ENCODE measurements around the gene SUN5. TPM values are rescaled to one million over a fixed set of nuclear protein-coding genes. Genes with fewer than 3 reads are reported as not detected.

The SUN5 gene
- total and polyA plus RNA-seq, 7 donors, result not detected

DNA sequence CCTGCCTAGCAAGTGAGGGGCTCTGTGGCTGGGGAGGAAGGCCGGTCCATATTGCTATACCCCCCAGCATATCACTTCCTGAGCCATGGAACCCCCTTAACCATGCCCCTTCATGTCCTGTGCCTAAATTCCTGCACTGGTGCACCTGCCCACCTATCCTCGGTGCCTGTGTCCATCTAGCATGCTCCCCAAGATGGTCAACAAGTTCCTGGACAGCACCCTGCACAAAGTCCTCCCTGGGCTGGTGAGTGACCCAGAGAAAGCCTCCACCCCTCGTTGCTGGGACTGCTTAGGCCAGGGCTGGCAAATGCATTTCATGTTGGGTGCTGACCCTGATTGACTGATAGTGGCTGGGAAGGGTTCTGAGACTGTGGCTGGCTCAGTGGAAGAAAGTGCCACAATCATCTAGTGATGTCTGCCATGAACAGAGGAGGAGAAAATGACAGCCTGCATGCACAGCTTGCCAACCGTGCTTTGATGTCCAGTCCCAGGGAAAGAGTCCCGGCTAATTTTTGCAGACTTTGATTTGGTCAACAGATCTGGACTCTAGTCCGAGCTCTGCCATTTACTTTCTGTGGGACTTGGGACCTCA is 30.8 kb upstream of the SUN5 start:
- no peak for TF ChIP-seq POLR2AphosphoS5 (IDR thresholded peaks at IDR 0.05)
- TF ChIP-seq POLR2A (IDR thresholded peaks at IDR 0.05), result no peak
- no peak for TF ChIP-seq EP300 (IDR thresholded peaks at IDR 0.05)
- no peak for TF ChIP-seq CTCF (IDR thresholded peaks at IDR 0.05)
- intact Hi-C loops (cut with DNase I), result no loop called here
- H3K27ac ChIP-seq, result no peak overlapping the region
- no peaks in the 10 kb centered on the region for H3K36me3 ChIP-seq
- WGBS, 2 donors, result 72 to 81% methylated on average over 6 of the region's 6 CpGs
- no peak overlapping the region for H3K4me3 ChIP-seq
- no peaks in the 10 kb centered on the region for H3K27me3 ChIP-seq
- DNase-seq, result no peak
- H3K4me1 ChIP-seq, result no peaks in the 10 kb centered on the region
- H3K9me3 ChIP-seq, result no peaks in the 10 kb centered on the region

DNA sequence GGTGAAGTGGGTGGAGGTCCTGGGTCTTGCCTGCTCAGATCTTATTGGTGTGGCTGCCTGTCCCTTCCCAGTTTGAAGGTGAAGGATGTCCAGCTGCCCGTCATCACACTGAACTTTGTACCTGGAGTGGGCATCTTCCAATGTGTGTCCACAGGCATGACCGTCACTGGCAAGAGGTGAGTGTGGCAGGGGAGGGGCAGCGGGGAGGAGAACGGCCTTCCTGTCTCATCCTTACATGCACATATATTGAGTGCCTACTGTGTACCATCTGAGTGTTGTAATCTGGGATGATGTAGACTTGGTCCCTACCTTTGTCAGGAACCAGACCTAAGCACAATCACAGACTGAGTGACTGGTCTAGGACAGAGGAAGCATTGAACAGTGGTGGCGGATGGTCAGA is 29.9 kb upstream of the SUN5 start:
- no peak overlapping the region for H3K27ac ChIP-seq
- H3K9me3 ChIP-seq, result no peaks in the 10 kb centered on the region
- intact Hi-C loops (cut with DNase I), result no loop called here
- H3K27me3 ChIP-seq, result no peaks in the 10 kb centered on the region
- H3K4me1 ChIP-seq, result no peaks in the 10 kb centered on the region
- no peak for DNase-seq
- TF ChIP-seq CTCF (IDR thresholded peaks at IDR 0.05), result no peak
- no peaks in the 10 kb centered on the region for H3K36me3 ChIP-seq
- WGBS, 2 donors, result 63 to 82% methylated on average over 5 of the region's 5 CpGs
- no peak overlapping the region for H3K4me3 ChIP-seq

GRCh38 chr20:33033381-33033780 is 29.1 kb upstream of the SUN5 start:
- no peak for DNase-seq
- Histone ChIP-seq H3K4me3 (no peak overlapping the region), H3K27ac (no peak overlapping the region), H3K4me1 (no peaks in the 10 kb centered on the region), H3K36me3 (no peaks in the 10 kb centered on the region), H3K9me3 (no peaks in the 10 kb centered on the region), H3K27me3 (no peaks in the 10 kb centered on the region)
- WGBS, 2 donors, result 63 to 73% methylated on average over 5 of the region's 5 CpGs
- intact Hi-C loops (cut with DNase I), result no loop called here
- TF ChIP-seq POLR2A (IDR thresholded peaks at IDR 0.05) (no peak), POLR2AphosphoS5 (IDR thresholded peaks at IDR 0.05) (no peak), CTCF (IDR thresholded peaks at IDR 0.05) (no peak), EP300 (IDR thresholded peaks at IDR 0.05) (no peak)

DNA sequence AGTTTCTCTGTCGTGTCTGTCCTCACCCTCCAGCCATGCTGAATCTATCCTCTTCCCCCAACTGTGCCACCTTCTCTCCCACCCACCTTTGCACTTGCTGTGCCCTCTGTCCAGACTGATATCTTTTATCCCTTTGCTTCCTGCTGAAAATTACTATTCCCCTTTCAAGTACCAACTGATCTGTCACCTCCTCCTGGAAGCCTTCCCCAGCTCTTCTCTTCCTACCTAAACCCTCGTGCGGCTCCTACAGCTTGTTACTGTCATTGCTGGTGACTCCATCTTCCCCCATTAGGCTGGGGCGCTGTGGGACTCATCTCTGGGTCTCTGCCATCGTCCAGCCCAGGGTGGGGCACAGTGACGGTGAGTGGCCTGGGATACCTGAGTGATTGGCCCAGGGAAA is 28.3 kb upstream of the SUN5 start:
- Histone ChIP-seq H3K27me3 (no peaks in the 10 kb centered on the region), H3K27ac (no peak overlapping the region), H3K36me3 (no peaks in the 10 kb centered on the region), H3K4me3 (no peak overlapping the region), H3K4me1 (no peaks in the 10 kb centered on the region), H3K9me3 (no peaks in the 10 kb centered on the region)
- no peak for TF ChIP-seq POLR2AphosphoS5 (IDR thresholded peaks at IDR 0.05)
- TF ChIP-seq EP300 (IDR thresholded peaks at IDR 0.05), result no peak
- no peak for TF ChIP-seq CTCF (IDR thresholded peaks at IDR 0.05)
- TF ChIP-seq POLR2A (IDR thresholded peaks at IDR 0.05), result no peak
- DNase-seq, result no peak
- WGBS, 2 donors, result 68 to 83% methylated on average over 6 of the region's 6 CpGs
- intact Hi-C loops (cut with DNase I), result no loop called here

GRCh38 chr20:33031531-33031930 is 27.3 kb upstream of the SUN5 start, which contains the start of gene BPIFB6:
Gene BPIFB6 (plus strand): TSS chr20:33031648. CDS start chr20:33031648, 0 bp downstream.
- Histone ChIP-seq H3K9me3 (no peaks in the 10 kb centered on the region), H3K36me3 (no peaks in the 10 kb centered on the region), H3K27ac (no peak within 1 kb of the TSS), H3K4me3 (no peak within 1 kb of the TSS), H3K27me3 (no peaks in the 10 kb centered on the region), H3K4me1 (no peaks in the 10 kb centered on the region)
- 89 to 92% methylated on average over 10 of the region's 10 CpGs for WGBS, 2 donors
- DNase-seq, result no peak
- TF ChIP-seq POLR2A (IDR thresholded peaks at IDR 0.05), result no peak
- TF ChIP-seq POLR2AphosphoS5 (IDR thresholded peaks at IDR 0.05), result no peak
- no peak for TF ChIP-seq CTCF (IDR thresholded peaks at IDR 0.05)
- TF ChIP-seq EP300 (IDR thresholded peaks at IDR 0.05), result no peak
- intact Hi-C loops (cut with DNase I), result no loop called here

All from sigmoid colon (tissue), 7 donors.